Body of pancreas (tissue), 4 donors: Measurements from ENCODE around the gene UBE4B. TPM values are rescaled to one million over a fixed set of nuclear protein-coding genes. Genes with fewer than 3 reads are reported as not detected.

Source experiments
- ATAC-seq: fragments of 150-250 bp; one replicate; pipeline ENCODE4 v1.9.1; 2016
- DNase-seq, 4 donors: peaks; one replicate each; pipeline ENCODE4 v3.0.0-alpha.2; 2019
- H3K27ac ChIP-seq, 4 donors: fragments of 200-600 bp; sonication (generic); 1 replicate in 3 of 4; 2 replicates in 1 of 4; pipeline versions ENCODE4 v1.5.1 to v1.6.1; 2016 to 2019; ENCODE audit warnings: mild to moderate bottlenecking in 1 of 4, mixed read lengths in 1 of 4, moderate library complexity in 1 of 4
- H3K27me3 ChIP-seq, 2 donors: fragments of 200-600 bp; sonication (generic); one replicate each; pipeline ENCODE4 v1.6.0; 2016; ENCODE audit warnings: mild to moderate bottlenecking in 1 of 2
- H3K36me3 ChIP-seq, 2 donors: fragments of 200-600 bp; sonication (generic); replicated peaks in 1 of 2; 2 replicates each; pipeline ENCODE4 v1.5.1; 2016; ENCODE audit warnings: low read depth in 2 of 2; ENCODE audit not compliant: insufficient read depth in 1 of 2
- H3K4me1 ChIP-seq: fragments of 200-600 bp; sonication (generic); one replicate; pipeline ENCODE4 v1.6.0; 2016
- H3K4me3 ChIP-seq, 2 donors: fragments of 200-600 bp; sonication (generic); 1 replicate in 1 of 2; 2 replicates in 1 of 2; pipeline ENCODE4 v1.5.1; 2016 to 2019
- H3K9me3 ChIP-seq, 3 donors: fragments of 200-600 bp; sonication (generic); 1 replicate in 2 of 3; 2 replicates in 1 of 3; pipeline ENCODE4 v1.5.1; 2016
- POLR2A ChIP-seq, 3 donors: fragments of 450-650 bp; IDR thresholded peaks; one replicate each; pipeline ENCODE4 v1.6.1; 2016; ENCODE audit warnings: antibody characterized with exemption in 3 of 3, mild to moderate bottlenecking in 2 of 3
- WGBS, 2 donors: methylation state at CpG; one replicate each; pipeline ENCODE4 v1.1.5; 2017; 5-methylcytosine and 5-hydroxymethylcytosine counted together
- intact Hi-C: fragments of 100-400 bp; cut with DNase I; formaldehyde crosslinking; loops from one replicate; pipeline ENCODE4 v1.15.1; 2023
- total RNA-seq, 2 donors: library from RNA; depleted of rRNA; stranded (reverse); fragments of >200 nt; gene quantifications; one replicate each; pipeline ENCODE4 v1.1.0, GENCODE V29; 2016
- TF ChIP-seq, protein P1 (sequence below), 7 experiments: fragments of 450-650 bp in 4 of 7; fragments of 200-600 bp in 3 of 7; sonication (generic) in 3 of 7; IDR thresholded peaks; one replicate each; pipeline ENCODE4 v1.5.1; 2016 to 2019; ENCODE audit warnings: antibody characterized with exemption in 7 of 7

Gene UBE4B
- total RNA-seq, 2 donors from 2014 or later: 43.8 to 57.0 TPM

DNA sequence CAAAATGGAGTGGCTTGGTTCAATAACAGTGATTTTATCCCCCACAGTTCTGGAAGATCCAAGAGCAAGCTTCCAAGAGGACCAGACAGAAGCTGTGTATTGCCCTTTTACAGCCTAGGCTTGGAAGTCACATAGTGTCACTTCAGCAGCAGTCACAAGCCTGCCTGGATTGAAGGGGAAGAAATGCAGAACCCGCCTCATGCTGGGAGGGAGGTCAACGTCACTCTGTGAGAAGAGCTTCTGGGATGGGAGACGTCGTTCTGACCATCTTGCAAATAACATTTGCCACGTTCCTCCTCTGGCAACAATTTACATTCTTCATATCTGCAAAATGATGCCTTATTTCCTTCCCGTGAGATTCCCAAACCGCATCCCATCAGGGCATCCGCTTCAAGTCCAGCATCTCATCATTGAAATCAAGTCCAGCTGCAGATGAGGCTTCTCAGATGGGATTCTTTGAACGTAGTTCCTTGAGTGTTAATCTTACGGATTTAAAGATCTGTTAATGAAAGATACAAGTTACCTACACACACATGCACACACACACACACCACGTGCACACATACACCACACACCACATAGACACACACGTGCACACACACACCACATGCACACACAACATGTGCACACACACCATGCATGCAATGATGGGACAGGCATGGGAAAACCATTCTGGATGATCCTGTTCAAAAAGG is 153.7 kb downstream of the UBE4B start:
- WGBS, 2 donors: 83 to 90% methylated on average over 12 of the region's 12 CpGs
- H3K9me3 ChIP-seq: no peaks in the 10 kb centered on the region
- ATAC-seq (no peak), DNase-seq (no peak)
- H3K4me3 ChIP-seq: no peak overlapping the region
- H3K4me1 ChIP-seq: no peaks in the 10 kb centered on the region
- H3K36me3 ChIP-seq: no peaks in the 10 kb centered on the region
- H3K27ac ChIP-seq: no peak overlapping the region
- intact Hi-C loops: no loop called here
- TF ChIP-seq POLR2A (IDR thresholded peaks at IDR 0.05): no peak
- TF ChIP-seq, protein P1, sequence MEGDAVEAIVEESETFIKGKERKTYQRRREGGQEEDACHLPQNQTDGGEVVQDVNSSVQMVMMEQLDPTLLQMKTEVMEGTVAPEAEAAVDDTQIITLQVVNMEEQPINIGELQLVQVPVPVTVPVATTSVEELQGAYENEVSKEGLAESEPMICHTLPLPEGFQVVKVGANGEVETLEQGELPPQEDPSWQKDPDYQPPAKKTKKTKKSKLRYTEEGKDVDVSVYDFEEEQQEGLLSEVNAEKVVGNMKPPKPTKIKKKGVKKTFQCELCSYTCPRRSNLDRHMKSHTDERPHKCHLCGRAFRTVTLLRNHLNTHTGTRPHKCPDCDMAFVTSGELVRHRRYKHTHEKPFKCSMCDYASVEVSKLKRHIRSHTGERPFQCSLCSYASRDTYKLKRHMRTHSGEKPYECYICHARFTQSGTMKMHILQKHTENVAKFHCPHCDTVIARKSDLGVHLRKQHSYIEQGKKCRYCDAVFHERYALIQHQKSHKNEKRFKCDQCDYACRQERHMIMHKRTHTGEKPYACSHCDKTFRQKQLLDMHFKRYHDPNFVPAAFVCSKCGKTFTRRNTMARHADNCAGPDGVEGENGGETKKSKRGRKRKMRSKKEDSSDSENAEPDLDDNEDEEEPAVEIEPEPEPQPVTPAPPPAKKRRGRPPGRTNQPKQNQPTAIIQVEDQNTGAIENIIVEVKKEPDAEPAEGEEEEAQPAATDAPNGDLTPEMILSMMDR (IDR thresholded peaks at IDR 0.05): no peak
- no peaks in the 10 kb centered on the region for H3K27me3 ChIP-seq

DNA sequence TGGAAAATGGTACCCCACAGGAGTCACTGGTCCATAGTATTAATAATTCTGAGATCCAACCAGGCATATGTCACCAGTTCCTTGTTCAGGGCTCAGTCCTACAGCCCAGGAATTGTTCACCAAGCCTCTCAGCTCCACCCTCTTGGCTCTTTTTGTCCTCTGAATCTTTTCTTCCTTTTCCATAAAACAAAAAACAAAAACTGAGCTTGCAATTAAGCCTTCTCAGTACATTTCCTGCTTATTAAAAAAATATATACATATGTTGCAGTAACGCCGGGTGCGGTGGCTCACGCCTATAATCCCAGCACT is 154.2 kb downstream of the UBE4B start:
- TF ChIP-seq, protein P1 (IDR thresholded peaks at IDR 0.05): no peak
- no peak for TF ChIP-seq POLR2A (IDR thresholded peaks at IDR 0.05)
- Histone ChIP-seq H3K27ac (no peak overlapping the region), H3K36me3 (no peaks in the 10 kb centered on the region), H3K4me1 (no peaks in the 10 kb centered on the region), H3K9me3 (no peaks in the 10 kb centered on the region), H3K27me3 (no peaks in the 10 kb centered on the region), H3K4me3 (no peak overlapping the region)
- WGBS, 2 donors: 97 to 100% methylated on average over 4 of the region's 4 CpGs
- ATAC-seq: no peak
- intact Hi-C loops: no loop called here
- DNase-seq: no peak

DNA sequence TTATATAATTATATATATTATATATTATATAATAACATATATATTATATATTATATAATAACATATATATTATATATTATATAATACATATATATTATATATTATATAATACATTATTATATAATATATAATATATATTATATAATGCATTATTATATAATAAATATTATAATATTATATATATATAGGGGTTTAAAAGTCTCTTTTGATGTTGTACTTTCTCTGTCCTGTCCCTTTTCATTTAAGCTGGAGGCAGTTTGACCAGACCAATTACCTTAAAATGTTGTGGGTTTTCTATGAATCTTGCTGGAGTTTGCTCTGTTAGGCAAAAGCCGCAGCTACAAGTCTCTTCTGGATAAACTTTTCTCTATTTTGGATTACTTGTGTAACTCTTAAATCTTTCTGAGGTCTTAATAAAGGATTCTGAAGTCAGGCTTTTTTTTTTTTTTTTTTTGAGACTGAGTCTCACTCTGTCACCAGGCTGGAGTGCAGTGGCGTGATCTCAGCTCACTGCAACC is 155.4 kb downstream of the UBE4B start:
- H3K4me1 ChIP-seq: no peaks in the 10 kb centered on the region
- H3K9me3 ChIP-seq: no peaks in the 10 kb centered on the region
- TF ChIP-seq, protein P1 (IDR thresholded peaks at IDR 0.05): no peak
- no peak for TF ChIP-seq POLR2A (IDR thresholded peaks at IDR 0.05)
- H3K4me3 ChIP-seq: no peak overlapping the region
- no peaks in the 10 kb centered on the region for H3K27me3 ChIP-seq
- DNase-seq (no peak), ATAC-seq (no peak)
- intact Hi-C loops: no loop called here
- no peak overlapping the region for H3K27ac ChIP-seq
- WGBS, 2 donors: 93 to 100% methylated on average over 2 of the region's 2 CpGs
- H3K36me3 ChIP-seq: no peaks in the 10 kb centered on the region

DNA sequence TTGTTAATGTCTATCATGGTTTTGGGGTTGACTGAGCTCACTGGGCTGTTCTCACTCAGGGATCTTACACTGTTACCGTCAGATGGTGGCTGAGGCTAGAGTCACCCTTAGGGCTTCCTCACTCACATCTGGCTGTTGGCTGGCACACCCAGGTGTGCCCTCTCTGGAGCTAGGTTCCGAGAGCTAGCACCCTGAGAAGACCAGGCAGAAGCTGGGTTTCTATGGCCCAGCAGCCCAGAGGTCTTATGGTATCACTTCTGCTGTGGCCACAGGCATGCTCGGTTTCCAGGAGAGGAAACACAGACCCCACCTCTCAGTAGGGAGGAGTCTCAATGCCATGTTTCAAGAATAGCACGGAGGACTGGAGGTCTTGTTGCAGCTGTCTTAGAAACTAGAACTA is 156.9 kb downstream of the UBE4B start:
- intact Hi-C loops: no loop called here
- Histone ChIP-seq H3K36me3 (no peaks in the 10 kb centered on the region), H3K9me3 (no peaks in the 10 kb centered on the region), H3K27me3 (no peaks in the 10 kb centered on the region), H3K4me1 (no peaks in the 10 kb centered on the region), H3K4me3 (no peak overlapping the region), H3K27ac (no peak overlapping the region)
- DNase-seq (no peak), ATAC-seq (no peak)
- 57 to 72% methylated on average over 4 of the region's 4 CpGs for WGBS, 2 donors
- no peak for TF ChIP-seq POLR2A (IDR thresholded peaks at IDR 0.05)
- TF ChIP-seq, protein P1 (IDR thresholded peaks at IDR 0.05): no peak

DNA sequence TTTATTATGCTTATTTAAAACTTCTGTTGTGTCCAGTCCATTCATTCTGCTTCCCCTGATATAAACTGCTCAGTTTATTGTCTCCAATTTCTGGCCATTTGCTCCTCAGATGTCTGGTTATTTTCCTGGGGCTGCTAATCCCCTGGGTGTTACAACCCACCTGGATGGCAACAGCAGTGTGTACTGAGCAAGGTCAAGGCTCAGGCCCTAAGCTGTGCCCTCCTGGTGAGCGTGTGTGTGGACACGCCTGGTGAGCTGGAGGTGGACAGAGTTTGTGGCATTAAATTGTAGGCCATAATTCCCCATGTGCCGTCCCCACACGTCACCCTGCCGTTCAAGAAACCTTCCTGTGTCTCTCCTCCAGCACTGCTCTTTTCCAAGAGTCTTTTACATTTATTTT is 159.5 kb downstream of the UBE4B start:
- no peak for DNase-seq
- TF ChIP-seq, protein P1 (IDR thresholded peaks at IDR 0.05): no peak
- no peak for TF ChIP-seq POLR2A (IDR thresholded peaks at IDR 0.05)
- ATAC-seq: no peak

More for the DNA sequence above, 159.5 kb downstream of the UBE4B start:
- H3K27me3 ChIP-seq: no peaks in the 10 kb centered on the region
- no peaks in the 10 kb centered on the region for H3K4me1 ChIP-seq
- no peak overlapping the region for H3K4me3 ChIP-seq
- no peak overlapping the region for H3K27ac ChIP-seq
- H3K36me3 ChIP-seq: no peaks in the 10 kb centered on the region
- 70 to 84% methylated on average over 5 of the region's 5 CpGs for WGBS, 2 donors
- H3K9me3 ChIP-seq: no peaks in the 10 kb centered on the region
- intact Hi-C loops: no loop called here
